K562 (cell line): ENCODE results near the gene MPDZ. TPM values are rescaled to one million over a fixed set of nuclear protein-coding genes. Genes with fewer than 3 reads are reported as not detected.

ENCODE experiments used
- ARHGAP35 ChIP-seq: fragments of 450-650 bp; IDR thresholded peaks from 2 replicates; pipeline ENCODE4 v1.6.1; 2018; ENCODE audit not compliant: partially characterized antibody
- IRF2 ChIP-seq: sonication (generic); formaldehyde crosslinking; IDR thresholded peaks from 2 replicates; pipeline ENCODE4 v1.8.1; 2022; ENCODE audit warnings: mild to moderate bottlenecking, missing genetic modification reagents
- NUFIP1 ChIP-seq: fragments of 450-650 bp; IDR thresholded peaks from 2 replicates; pipeline ENCODE4 v1.6.1; 2018; ENCODE audit not compliant: partially characterized antibody
- ZBTB11 ChIP-seq, 3 experiments: fragments of 200-800 bp in 1 of 3; fragments of 250-450 bp in 1 of 3; fragments of 450-650 bp in 1 of 3; sonication (Bioruptor Pico) in 1 of 3; sonication (Bioruptor generic) in 1 of 3; formaldehyde crosslinking in 1 of 3; IDR thresholded peaks; 2 replicates each; pipeline versions ENCODE4 v1.6.1 to v1.8.0; 2016 to 2022; ENCODE audit warnings: mild to moderate bottlenecking in 2 of 3, missing genetic modification characterization in 2 of 3, missing compliant biosample characterization in 1 of 3, moderate library complexity in 1 of 3
- ZNF253 ChIP-seq: fragments of 250-450 bp; sonication (Bioruptor Pico); conservative IDR thresholded peaks from 2 replicates; pipeline ENCODE4 v1.6.1; 2021; ENCODE audit warnings: mild to moderate bottlenecking
- ZNF274 ChIP-seq: IDR thresholded peaks from 2 replicates; pipeline ENCODE4 v1.6.1; 2011; ENCODE audit warnings: low read depth, mild to moderate bottlenecking, low read length, moderate library complexity, borderline replicate concordance
- polyA plus RNA-seq, 8 experiments: library from polyadenylated mRNA; depleted of rRNA in 4 of 8; stranded (reverse) in 5 of 8; unstranded in 3 of 8; fragments of >200 nt; fragmentation: Nextera tagmentation in 2 of 8; fragmentation: Illumina TruSeq in 1 of 8; extraction: Ambion mirVana in 2 of 8; extraction: Trizol in 1 of 8; gene quantifications; 2 replicates each; pipeline versions ENCODE4 v1.2.1 to v1.2.3, GENCODE V29; 2011 to 2014; ENCODE audit warnings: inconsistent platforms in 1 of 8, missing spikeins in 1 of 8
- total RNA-seq, 7 experiments: library from RNA; depleted of rRNA in 6 of 7; stranded (reverse); fragments of >200 nt in 6 of 7; fragmentation: Illumina TruSeq in 2 of 7; extraction: Trizol in 2 of 7; gene quantifications; 2 replicates each; pipeline versions ENCODE4 v1.2.1 to v1.2.3, GENCODE V29; 2011 to 2021; ENCODE audit warnings: low replicate concordance in 1 of 7
- TF ChIP-seq, protein P1 (sequence below): sonication (generic); formaldehyde crosslinking; IDR thresholded peaks from 2 replicates; pipeline ENCODE4 v1.4.0; 2020; ENCODE audit warnings: mild to moderate bottlenecking, missing genetic modification reagents

Gene MPDZ
- total and polyA plus RNA-seq, 9 of the 15 experiments (the other 6 are each of a cell fraction or from before 2014, with no cell fraction given) = 3.9 to 13.2 (median 5.7) TPM

DNA sequence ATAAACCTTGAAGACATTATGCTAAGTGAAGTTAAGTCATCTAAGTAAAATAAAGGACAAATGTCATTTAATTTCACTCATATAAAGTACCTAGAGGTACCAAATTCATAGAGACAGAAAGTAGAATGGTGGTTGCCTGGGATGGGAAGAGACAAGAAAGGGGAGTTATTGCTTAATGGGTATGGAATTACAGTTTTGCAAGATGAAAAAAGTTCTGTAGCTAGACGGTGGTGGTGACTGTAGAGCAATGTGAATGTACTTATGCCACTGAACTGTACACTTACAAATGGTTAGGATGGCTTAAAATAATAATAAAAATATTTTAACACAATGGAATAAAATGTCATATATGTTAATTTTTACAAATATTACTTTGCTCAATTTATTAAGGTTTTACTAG, 128.0 kb downstream of the MPDZ start (continued):
- TF ChIP-seq, protein P1, sequence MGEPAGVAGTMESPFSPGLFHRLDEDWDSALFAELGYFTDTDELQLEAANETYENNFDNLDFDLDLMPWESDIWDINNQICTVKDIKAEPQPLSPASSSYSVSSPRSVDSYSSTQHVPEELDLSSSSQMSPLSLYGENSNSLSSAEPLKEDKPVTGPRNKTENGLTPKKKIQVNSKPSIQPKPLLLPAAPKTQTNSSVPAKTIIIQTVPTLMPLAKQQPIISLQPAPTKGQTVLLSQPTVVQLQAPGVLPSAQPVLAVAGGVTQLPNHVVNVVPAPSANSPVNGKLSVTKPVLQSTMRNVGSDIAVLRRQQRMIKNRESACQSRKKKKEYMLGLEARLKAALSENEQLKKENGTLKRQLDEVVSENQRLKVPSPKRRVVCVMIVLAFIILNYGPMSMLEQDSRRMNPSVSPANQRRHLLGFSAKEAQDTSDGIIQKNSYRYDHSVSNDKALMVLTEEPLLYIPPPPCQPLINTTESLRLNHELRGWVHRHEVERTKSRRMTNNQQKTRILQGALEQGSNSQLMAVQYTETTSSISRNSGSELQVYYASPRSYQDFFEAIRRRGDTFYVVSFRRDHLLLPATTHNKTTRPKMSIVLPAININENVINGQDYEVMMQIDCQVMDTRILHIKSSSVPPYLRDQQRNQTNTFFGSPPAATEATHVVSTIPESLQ = no peak
- TF ChIP-seq ZNF274 = no peak
- TF ChIP-seq ARHGAP35 = no peak
- no peak for TF ChIP-seq IRF2 (CRISPR knock-in tag)
- no peak for TF ChIP-seq ZNF253
- no peak for TF ChIP-seq ZBTB11 (CRISPR knock-in tag; IDR thresholded peaks at IDR 0.05)
- TF ChIP-seq NUFIP1 = no peak
